ENCODE data around the gene ST8SIA6.
A peak's percentile ranks its signal among the peaks of the same experiment; 100 is the strongest.
"Not testable (repeated sequence)": the region's sequence is repeated elsewhere in the genome, so short reads cannot be mapped to it uniquely, and the experiment has no call there.

Gene ST8SIA6

DNA sequence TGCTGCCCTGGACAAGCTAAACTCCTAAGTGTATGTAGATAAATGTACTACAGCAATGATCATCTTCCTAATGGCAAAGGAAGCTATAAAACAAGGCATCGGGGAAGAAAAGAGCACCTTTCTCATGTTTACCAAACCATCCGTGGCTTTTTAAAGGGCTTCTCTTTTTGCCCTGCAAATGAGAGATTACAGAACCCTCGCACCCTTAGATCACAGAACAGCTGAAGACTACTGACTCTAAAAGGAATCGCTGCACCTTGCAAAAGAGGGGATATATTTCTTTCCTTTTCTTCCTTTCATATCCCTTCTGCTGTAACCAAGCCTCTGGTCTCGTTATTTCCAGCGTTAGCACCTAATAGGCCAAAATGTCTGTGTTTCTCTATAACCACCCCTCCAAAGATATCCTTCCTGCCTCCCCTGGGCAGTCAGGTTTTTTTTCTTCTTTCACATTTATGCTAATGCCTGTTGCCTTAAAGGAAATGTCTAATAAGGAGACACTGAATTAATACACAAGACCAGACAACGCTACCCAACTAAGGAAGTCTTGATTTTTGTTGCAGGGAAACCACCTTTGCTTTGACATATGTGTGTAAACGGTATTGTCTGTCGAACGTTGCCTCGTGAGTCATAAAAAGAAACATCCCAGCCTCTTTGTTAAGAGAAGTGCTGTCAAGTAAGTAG, 10.5 kb downstream of the ST8SIA6 start:
- Histone ChIP-seq H3K27me3 (ENCODE audit: insufficient read depth, low read length, poor library complexity, severe bottlenecking) (no peaks in the 10 kb centered on the region), H3K4me3 (ENCODE audit: low read length, poor library complexity, severe bottlenecking) (no peak overlapping the region), H3K4me1 (ENCODE audit: insufficient read depth, low read length, poor library complexity, severe bottlenecking) (peaks cover 7% of the 10 kb centered on the region), H3K4me2 (ENCODE audit: low read depth, low read length, poor library complexity, severe bottlenecking) (peak overlapping the region; percentile 37), H3K36me3 (ENCODE audit: insufficient read depth, low read length) (no peaks in the 10 kb centered on the region), H3K9ac (ENCODE audit: low read depth, low read length, poor library complexity, severe bottlenecking) (no peak overlapping the region), H3K9me3 (ENCODE audit: insufficient read depth, low read depth, low read length) (no peaks in the 10 kb centered on the region), H3K79me2 (ENCODE audit: insufficient read depth, low read length) (no peaks in the 10 kb centered on the region), H3K9me2 (replicated peaks; ENCODE audit: low read depth, low read length) (no peaks in the 10 kb centered on the region), H2AFZ (ENCODE audit: low read length) (peak overlapping the region; percentile 62; the same call in 1 of the 2 replicates), H3F3A (ENCODE audit: low read depth) (no peaks in the 10 kb centered on the region), H4K20me1 (ENCODE audit: insufficient read depth, low read length, poor library complexity, severe bottlenecking) (no peaks in the 10 kb centered on the region)
- TF ChIP-seq, protein P1, sequence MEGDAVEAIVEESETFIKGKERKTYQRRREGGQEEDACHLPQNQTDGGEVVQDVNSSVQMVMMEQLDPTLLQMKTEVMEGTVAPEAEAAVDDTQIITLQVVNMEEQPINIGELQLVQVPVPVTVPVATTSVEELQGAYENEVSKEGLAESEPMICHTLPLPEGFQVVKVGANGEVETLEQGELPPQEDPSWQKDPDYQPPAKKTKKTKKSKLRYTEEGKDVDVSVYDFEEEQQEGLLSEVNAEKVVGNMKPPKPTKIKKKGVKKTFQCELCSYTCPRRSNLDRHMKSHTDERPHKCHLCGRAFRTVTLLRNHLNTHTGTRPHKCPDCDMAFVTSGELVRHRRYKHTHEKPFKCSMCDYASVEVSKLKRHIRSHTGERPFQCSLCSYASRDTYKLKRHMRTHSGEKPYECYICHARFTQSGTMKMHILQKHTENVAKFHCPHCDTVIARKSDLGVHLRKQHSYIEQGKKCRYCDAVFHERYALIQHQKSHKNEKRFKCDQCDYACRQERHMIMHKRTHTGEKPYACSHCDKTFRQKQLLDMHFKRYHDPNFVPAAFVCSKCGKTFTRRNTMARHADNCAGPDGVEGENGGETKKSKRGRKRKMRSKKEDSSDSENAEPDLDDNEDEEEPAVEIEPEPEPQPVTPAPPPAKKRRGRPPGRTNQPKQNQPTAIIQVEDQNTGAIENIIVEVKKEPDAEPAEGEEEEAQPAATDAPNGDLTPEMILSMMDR (conservative IDR thresholded peaks at IDR 0.05; ENCODE audit: low read length), result no peak
- TF ChIP-seq EZH2phosphoT487 (IDR thresholded peaks at IDR 0.05; ENCODE audit: borderline replicate concordance), result no peak

GRCh38 chr10:17438583-17438982, 15.8 kb downstream of the ST8SIA6 start:
- Histone ChIP-seq H4K20me1 (ENCODE audit: insufficient read depth, low read length, poor library complexity, severe bottlenecking) (no peaks in the 10 kb centered on the region), H3K9ac (ENCODE audit: low read depth, low read length, poor library complexity, severe bottlenecking) (no peak overlapping the region), H3F3A (ENCODE audit: low read depth) (no peaks in the 10 kb centered on the region), H3K9me2 (replicated peaks; ENCODE audit: low read depth, low read length) (no peaks in the 10 kb centered on the region), H3K27me3 (ENCODE audit: insufficient read depth, low read length, poor library complexity, severe bottlenecking) (no peaks in the 10 kb centered on the region), H3K36me3 (ENCODE audit: insufficient read depth, low read length) (no peaks in the 10 kb centered on the region), H3K4me1 (ENCODE audit: insufficient read depth, low read length, poor library complexity, severe bottlenecking) (no peaks in the 10 kb centered on the region), H2AFZ (ENCODE audit: low read length) (no peak overlapping the region), H3K79me2 (ENCODE audit: insufficient read depth, low read length) (no peaks in the 10 kb centered on the region), H3K9me3 (ENCODE audit: insufficient read depth, low read depth, low read length) (no peaks in the 10 kb centered on the region), H3K4me2 (ENCODE audit: low read depth, low read length, poor library complexity, severe bottlenecking) (no peak overlapping the region), H3K4me3 (ENCODE audit: low read length, poor library complexity, severe bottlenecking) (no peak overlapping the region)
- TF ChIP-seq, protein P1 (conservative IDR thresholded peaks at IDR 0.05; ENCODE audit: low read length), result no peak
- no peak for TF ChIP-seq EZH2phosphoT487 (IDR thresholded peaks at IDR 0.05; ENCODE audit: borderline replicate concordance)

DNA sequence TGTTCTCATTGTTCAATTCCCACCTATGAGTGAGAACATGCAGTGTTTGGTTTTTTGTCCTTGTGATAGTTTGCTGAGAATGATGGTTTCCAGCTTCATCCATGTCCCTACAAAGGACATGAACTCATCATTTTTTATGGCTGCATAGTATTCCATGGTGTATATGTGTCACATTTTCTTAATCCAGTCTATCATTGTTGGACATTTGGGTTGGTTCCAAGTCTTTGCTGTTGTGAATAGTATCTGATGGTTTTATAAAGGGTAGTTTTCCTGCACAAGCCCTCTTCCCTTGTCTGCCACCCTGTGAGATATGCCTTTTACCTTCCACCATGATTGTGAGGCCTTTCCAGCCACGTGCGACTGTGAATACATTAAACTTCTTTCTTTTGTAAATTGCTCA, 17.8 kb downstream of the ST8SIA6 start:
- H3K4me3 ChIP-seq (ENCODE audit: low read length, poor library complexity, severe bottlenecking); H3K4me2 ChIP-seq (ENCODE audit: low read depth, low read length, poor library complexity, severe bottlenecking); H3K9ac ChIP-seq (ENCODE audit: low read depth, low read length, poor library complexity, severe bottlenecking); H2AFZ ChIP-seq (ENCODE audit: low read length); H3F3A ChIP-seq (ENCODE audit: low read depth); H3K27me3 ChIP-seq (ENCODE audit: insufficient read depth, low read length, poor library complexity, severe bottlenecking); H3K9me2 ChIP-seq (replicated peaks; ENCODE audit: low read depth, low read length); H3K9me3 ChIP-seq (ENCODE audit: insufficient read depth, low read depth, low read length); H3K79me2 ChIP-seq (ENCODE audit: insufficient read depth, low read length); H4K20me1 ChIP-seq (ENCODE audit: insufficient read depth, low read length, poor library complexity, severe bottlenecking); H3K36me3 ChIP-seq (ENCODE audit: insufficient read depth, low read length); H3K4me1 ChIP-seq (ENCODE audit: insufficient read depth, low read length, poor library complexity, severe bottlenecking): not testable (repeated sequence)

GRCh38 chr10:17435953-17436352, 18.4 kb downstream of the ST8SIA6 start:
- Histone ChIP-seq H3K36me3 (ENCODE audit: insufficient read depth, low read length) (no peaks in the 10 kb centered on the region), H3F3A (ENCODE audit: low read depth) (no peaks in the 10 kb centered on the region), H3K4me2 (ENCODE audit: low read depth, low read length, poor library complexity, severe bottlenecking) (no peak overlapping the region), H3K4me1 (ENCODE audit: insufficient read depth, low read length, poor library complexity, severe bottlenecking) (no peaks in the 10 kb centered on the region), H4K20me1 (ENCODE audit: insufficient read depth, low read length, poor library complexity, severe bottlenecking) (no peaks in the 10 kb centered on the region), H2AFZ (ENCODE audit: low read length) (no peak overlapping the region), H3K4me3 (ENCODE audit: low read length, poor library complexity, severe bottlenecking) (no peak overlapping the region), H3K9me2 (replicated peaks; ENCODE audit: low read depth, low read length) (no peaks in the 10 kb centered on the region), H3K9me3 (ENCODE audit: insufficient read depth, low read depth, low read length) (no peaks in the 10 kb centered on the region), H3K9ac (ENCODE audit: low read depth, low read length, poor library complexity, severe bottlenecking) (no peak overlapping the region), H3K79me2 (ENCODE audit: insufficient read depth, low read length) (no peaks in the 10 kb centered on the region), H3K27me3 (ENCODE audit: insufficient read depth, low read length, poor library complexity, severe bottlenecking) (no peaks in the 10 kb centered on the region)
- no peak for TF ChIP-seq EZH2phosphoT487 (IDR thresholded peaks at IDR 0.05; ENCODE audit: borderline replicate concordance)
- TF ChIP-seq, protein P1 (conservative IDR thresholded peaks at IDR 0.05; ENCODE audit: low read length), result no peak

All from Loucy (cell line).